Measurements from ENCODE around the gene LY86.

The LY86 gene

GRCh38 chr6:6588064-6588923, at the start of gene LY86:
Gene LY86 (plus strand): TSS chr6:6588720. CDS start chr6:6588735, 15 bp downstream.
- in situ Hi-C loops (cut with MboI; ENCODE audit: low sequenced_read_pairs): no loop called here

- in situ Hi-C loops (cut with MboI; ENCODE audit: low sequenced_read_pairs): no loop called here
Observed at GRCh38 chr6:6539036-6539435, 49.5 kb upstream of the LY86 start.

- in situ Hi-C loops (cut with MboI; ENCODE audit: low sequenced_read_pairs): no loop called here
Observed at GRCh38 chr6:6542357-6542756, 46.2 kb upstream of the LY86 start.

- in situ Hi-C loops (cut with MboI; ENCODE audit: low sequenced_read_pairs): no loop called here
Observed at GRCh38 chr6:6543181-6543879, 45.2 kb upstream of the LY86 start.

- in situ Hi-C loops (cut with MboI; ENCODE audit: low sequenced_read_pairs): no loop called here
Observed at GRCh38 chr6:6545616-6546317, 42.8 kb upstream of the LY86 start.

DNA sequence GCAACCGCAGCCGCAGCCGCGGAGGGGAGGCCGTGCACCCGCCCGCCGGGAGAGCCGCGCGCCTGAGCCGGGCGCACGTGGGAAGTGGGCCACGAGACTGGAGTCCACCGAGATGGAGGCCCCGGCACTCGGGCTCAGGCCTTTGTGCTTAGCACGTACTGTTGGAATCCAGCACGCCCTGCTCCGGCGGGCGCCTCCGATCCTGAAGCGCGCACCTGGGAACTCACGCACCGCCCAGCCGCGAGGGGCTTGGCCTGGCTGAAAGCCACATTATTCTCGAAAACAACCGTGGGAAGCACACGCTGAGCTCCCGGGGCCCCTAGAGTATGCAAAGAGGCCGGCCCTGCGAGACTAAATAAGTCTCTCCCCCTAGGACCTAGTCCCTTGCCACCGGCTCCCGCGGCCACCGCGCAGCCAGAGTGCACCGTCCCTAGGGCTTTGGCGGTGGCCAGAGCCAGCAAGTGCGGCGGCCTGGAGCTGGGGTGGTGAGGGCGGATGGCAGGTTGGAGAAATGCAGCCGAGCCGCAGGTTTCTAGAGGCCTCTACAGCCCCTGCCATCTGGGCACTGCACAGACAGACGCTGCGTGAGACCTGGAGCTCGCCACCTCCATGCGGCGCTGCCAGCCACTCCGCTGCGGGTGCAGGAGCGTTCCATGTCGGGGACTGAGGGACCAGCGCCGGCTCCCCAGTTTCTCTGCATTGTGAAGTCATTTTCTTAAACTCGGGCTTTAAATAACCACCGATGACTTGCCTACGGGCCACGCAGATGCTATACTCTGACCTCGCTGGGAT, 42.0 kb upstream of the LY86 start:
- in situ Hi-C loops (cut with MboI; ENCODE audit: low sequenced_read_pairs): no loop called here

DNA sequence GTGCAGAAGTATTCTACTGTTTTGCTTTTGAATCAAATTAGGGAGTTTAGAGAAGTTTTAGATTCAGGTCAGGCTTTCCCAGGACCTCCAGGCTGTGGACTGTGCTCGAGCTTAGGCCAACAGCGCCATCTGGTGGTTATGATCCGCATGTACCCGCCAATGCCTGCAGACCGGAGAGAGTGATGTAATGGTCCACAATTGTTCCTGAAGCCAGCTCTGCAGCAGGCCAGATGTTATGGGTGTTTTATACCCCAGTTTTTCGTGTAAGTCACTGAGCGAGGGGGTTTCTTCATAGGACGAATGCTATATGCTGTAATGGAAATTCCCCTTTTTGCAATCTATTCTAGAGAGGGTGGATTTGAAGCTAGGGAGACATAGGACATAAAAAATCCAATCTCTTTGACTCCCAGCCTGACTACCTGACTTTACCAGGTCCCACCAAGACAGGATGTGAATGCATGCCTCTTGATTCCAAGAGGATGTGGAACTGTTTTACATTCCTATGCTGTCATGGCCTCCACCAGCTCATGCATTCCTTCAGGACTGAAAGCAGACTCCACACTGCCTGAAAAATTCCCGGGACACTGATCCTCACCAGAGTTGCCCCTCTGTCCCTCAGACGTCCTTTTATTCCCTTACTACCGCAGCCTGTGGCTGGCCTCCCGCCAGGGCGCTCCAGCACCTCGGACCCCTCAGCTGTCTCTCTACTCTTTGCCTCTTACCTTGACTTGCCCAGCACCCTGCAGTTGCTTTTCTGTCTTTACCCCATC, 41.2 kb upstream of the LY86 start:
- in situ Hi-C loops (cut with MboI; ENCODE audit: low sequenced_read_pairs): no loop called here

DNA sequence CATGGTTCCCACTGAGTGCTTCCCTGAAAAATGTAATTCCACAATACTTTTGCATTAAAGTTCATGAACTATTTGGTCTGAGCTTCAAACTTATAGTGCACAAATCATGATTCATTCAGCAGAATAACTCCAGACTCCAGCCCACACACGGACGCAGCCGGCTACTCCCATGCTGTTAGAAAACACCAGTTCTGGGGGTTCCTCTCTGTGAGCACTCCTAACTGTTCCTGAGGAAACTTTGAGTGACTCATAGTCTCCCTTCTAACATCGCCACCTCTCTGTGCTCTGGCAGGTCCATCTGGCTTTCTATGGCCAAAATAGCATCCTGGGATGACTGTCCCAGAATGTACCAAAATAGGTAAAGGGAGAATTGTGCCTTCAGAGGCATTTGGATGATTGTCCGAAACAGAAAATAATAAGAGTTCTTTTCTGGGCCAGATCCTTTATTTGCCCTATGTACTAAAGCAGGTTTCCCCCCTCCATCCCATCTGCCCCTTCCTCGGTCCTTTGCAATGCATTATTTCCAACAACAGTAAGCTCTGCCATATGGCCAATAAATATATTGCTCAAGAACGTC, 32.3 kb upstream of the LY86 start:
- in situ Hi-C loops (cut with MboI; ENCODE audit: low sequenced_read_pairs): no loop called here

DNA sequence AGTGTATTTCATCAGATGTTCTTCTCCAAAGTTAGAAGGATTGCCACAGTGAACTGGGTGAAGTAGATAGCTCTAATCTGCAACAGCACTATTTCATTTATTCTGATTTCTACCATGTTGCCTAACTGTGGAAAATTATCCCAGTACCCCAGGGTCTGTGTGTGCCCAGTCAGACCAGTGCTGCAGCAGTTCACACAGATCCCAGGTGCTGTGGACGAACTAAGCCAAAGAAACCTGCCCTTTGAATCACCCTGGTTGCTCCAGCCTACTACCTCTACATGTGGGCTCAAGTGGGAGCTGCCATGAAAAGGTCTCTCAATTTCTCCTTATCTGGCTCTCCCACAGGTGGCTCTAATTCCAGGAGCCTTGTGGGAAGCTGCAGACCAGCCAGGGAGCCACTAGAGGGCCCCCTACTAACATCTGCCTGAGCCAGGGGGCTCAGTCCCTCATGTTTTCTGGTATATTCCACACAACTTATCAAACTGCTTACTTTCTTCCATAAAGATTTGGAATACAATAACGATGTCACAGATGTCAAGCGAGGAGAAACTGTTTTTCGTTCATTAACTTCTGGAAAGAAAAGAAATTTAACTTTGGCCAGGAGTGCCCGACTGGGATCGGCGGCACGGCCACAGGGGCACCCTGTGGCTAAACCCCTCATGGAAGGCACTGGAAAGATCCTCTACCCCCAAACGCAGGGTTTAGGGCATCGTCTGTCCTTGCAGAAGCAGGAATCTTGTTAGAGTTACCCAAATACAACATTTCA, 31.6 kb upstream of the LY86 start:
- in situ Hi-C loops (cut with MboI; ENCODE audit: low sequenced_read_pairs): no loop called here

DNA sequence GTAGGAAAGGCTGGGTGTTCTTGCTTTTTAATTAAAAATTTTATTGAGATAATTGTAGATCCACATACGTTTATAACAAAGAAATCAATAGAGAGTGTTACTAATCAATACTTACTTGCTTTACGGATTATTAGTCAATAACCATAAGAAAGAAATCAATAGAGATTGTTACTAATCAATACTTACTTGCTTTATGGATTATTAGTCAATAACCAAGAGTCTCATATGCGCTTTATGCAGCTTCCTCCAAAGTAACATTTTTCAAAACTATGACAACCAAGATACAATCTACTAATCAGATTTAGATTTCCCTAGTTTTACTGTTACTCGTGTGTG, 31.0 kb upstream of the LY86 start:
- in situ Hi-C loops (cut with MboI; ENCODE audit: low sequenced_read_pairs): no loop called here

DNA sequence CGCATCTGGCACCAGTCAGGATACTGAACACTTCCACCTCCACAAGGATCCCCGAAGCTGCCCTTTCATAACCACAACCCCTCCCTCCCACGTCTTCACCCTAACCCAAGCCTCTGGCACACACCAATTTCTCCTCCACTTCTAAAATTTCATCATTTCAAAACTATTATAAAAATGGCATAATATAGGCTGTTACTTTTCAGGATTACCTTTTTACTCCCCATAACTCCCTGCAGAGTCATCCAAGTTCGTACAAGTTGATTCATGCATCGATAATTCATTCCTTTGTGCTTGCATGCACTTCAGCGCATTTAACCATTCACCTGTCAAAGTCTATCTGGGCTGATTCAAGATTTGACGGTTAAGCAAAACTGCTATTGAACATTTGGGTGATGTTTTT, 30.6 kb upstream of the LY86 start:
- in situ Hi-C loops (cut with MboI; ENCODE audit: low sequenced_read_pairs): no loop called here

DNA sequence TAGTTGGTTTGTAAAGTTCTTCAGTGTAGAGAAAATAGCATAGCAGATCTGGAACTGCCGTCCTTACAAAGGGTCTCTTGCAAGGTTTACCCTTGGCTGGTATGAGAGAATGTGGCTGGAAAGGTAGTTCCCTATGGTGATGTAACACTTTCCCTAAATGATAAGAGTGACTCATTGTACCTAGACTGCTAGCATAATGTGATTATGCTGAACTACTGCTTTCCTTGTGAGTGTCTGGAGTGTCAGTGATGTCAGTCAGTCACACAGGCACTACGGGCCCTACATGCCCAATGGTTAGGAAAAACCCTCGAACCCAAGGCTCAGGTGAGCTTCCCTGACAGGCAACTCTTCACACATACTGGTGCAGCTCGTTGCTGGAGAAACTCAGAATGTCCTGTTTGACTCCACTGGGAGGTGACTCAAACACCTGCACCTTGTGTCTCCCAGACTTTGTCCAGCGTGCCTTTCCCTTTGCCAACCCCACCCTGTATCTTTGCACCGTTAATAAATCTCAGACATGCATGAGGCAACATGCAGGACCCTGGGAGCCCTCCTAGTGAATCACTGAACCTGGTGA, 28.4 kb upstream of the LY86 start:
- in situ Hi-C loops (cut with MboI; ENCODE audit: low sequenced_read_pairs): no loop called here

GRCh38 chr6:6560909-6561308, 27.6 kb upstream of the LY86 start:
- in situ Hi-C loops (cut with MboI; ENCODE audit: low sequenced_read_pairs): no loop called here

- in situ Hi-C loops (cut with MboI; ENCODE audit: low sequenced_read_pairs): no loop called here
Observed at GRCh38 chr6:6564154-6564553, 24.4 kb upstream of the LY86 start.

DNA sequence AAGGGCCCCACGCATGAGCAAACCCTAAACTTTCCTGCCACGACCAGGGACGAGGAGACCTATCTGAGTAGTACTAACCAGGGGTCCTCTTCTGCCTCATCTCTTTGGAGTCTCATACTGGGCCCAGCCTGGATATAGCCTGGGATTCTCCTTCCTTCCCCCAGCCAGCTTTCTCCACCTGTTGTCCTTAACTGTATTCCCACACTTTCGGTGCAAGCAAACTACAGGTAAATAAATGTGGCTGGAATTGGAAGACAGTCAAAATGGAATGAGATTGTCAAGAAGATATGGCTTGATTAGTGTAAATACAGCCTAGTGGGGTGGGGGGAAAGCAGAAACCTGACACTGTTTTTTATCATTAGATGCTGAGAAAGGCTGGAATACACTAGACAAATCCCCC, 23.5 kb upstream of the LY86 start:
- in situ Hi-C loops (cut with MboI; ENCODE audit: low sequenced_read_pairs): no loop called here

DNA sequence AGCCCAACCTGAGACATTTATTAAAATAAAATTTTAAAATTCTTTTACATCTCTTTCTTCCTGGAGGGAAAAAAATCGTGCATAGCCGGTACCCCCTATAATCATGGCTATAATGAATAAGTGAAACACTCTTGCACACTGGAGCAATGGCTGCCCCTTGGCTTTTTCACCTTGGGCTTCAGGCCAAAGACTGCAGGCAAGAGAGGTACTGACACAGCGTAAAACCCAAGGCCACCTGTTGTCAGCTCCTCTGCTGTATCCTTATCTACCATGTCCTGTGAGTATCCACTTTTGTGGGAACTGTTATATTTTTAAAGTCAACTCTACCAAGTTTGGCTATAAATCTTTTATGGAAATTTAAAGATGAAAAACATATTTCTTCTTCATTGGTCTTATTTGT, 23.0 kb upstream of the LY86 start:
- in situ Hi-C loops (cut with MboI; ENCODE audit: low sequenced_read_pairs): no loop called here

DNA sequence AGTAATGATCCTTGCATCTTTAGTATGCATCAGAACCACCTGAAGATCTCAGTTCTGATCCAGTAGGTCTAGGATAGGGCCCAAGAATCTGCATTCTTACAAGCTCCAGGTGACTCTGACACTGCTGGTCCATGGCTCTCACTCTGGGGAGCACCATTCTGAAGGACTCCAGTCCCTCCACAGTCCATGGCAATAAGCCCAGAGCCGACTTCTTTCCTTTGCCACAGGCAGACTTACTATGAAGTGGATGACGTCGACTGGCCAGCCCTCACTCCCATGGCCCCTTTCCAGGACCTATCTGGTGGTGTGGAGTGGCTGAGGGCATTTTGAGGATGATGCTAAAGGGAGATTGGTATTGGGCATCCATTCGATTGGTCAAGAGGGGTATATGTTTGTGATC, 21.8 kb upstream of the LY86 start:
- in situ Hi-C loops (cut with MboI; ENCODE audit: low sequenced_read_pairs): no loop called here

DNA sequence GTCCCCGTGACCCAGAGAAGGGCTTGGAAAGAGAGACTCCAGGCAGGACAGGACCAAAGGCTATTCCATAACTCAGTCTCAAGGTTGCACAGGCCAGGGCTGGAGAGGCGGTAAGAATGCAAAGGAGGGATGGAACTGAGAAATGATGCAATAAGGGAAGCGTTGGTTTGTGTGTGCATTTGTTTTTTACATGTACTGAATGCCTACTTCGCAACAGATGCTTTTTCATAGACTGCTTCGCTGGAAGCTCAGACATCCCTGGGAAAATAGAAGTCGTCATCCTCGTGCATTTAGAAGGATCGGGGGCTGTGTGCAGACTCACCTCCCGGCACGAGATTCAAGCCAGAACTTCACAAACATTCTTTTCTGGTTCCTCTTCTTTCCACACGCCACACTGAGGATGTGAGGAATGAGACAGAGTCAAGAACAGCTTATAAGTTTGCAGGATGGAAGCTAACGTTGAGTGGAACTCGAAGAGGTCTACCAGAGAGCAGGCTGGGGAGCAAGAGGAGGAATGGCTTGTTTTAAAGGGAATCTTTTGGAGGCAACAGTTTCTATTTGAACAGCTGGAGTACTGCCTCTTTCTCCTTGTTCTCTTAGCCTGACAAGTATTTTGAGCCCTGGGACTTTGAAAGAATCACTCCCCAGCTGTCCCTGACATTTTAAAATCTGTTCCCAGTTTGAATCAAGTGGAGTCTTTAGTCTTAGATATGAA, 19.3 kb upstream of the LY86 start:
- in situ Hi-C loops (cut with MboI; ENCODE audit: low sequenced_read_pairs): no loop called here
